MM.1S (cell line): ENCODE measurements around the gene PCMTD2.

Source experiments
- DNase-seq: peaks from one replicate; pipeline ENCODE4 v3.0.0-alpha.2; 2015
- H2AFZ ChIP-seq: fragments of 300-600 bp; sonication (generic); 2 replicates; pipeline ENCODE4 v1.6.0; 2016; ENCODE audit warnings: antibody characterized with exemption, low read length
- H3F3A ChIP-seq: fragments of 300-600 bp; sonication (generic); 2 replicates; pipeline ENCODE4 v1.6.1; 2016; ENCODE audit warnings: mild to moderate bottlenecking, antibody characterized with exemption, low read length, moderate library complexity, mixed read lengths; ENCODE audit not compliant: insufficient read depth
- H3K27ac ChIP-seq: fragments of 300-600 bp; sonication (generic); 2 replicates; pipeline ENCODE4 v1.5.1; 2016; ENCODE audit warnings: mild to moderate bottlenecking, low read length
- H3K27me3 ChIP-seq: fragments of 300-600 bp; sonication (generic); replicated peaks from 2 replicates; pipeline ENCODE4 v1.6.0; 2016; ENCODE audit warnings: low read length; ENCODE audit not compliant: insufficient read depth
- H3K36me3 ChIP-seq: fragments of 300-600 bp; sonication (generic); replicated peaks from 2 replicates; pipeline ENCODE4 v1.6.1; 2016; ENCODE audit warnings: mild to moderate bottlenecking, low read length, mixed read lengths; ENCODE audit not compliant: insufficient read depth
- H3K4me1 ChIP-seq: fragments of 300-600 bp; sonication (generic); 2 replicates; pipeline ENCODE4 v1.6.1; 2016; ENCODE audit warnings: low read length, mixed read lengths
- H3K4me2 ChIP-seq: fragments of 300-600 bp; sonication (generic); 2 replicates; pipeline ENCODE4 v1.6.0; 2016; ENCODE audit warnings: low read depth, low read length
- H3K4me3 ChIP-seq: fragments of 300-600 bp; sonication (generic); 2 replicates; pipeline ENCODE4 v1.5.1; 2016; ENCODE audit warnings: low read length, mixed read lengths
- H3K79me2 ChIP-seq: fragments of 300-600 bp; sonication (generic); 2 replicates; pipeline ENCODE4 v1.6.1; 2016; ENCODE audit warnings: mixed run types, low read length, mixed read lengths
- H3K9ac ChIP-seq: fragments of 300-600 bp; sonication (generic); 2 replicates; pipeline ENCODE4 v1.6.1; 2016; ENCODE audit warnings: low read length, mixed read lengths
- H3K9me2 ChIP-seq: fragments of 300-600 bp; sonication (generic); replicated peaks from 2 replicates; pipeline ENCODE4 v1.6.1; 2016; ENCODE audit warnings: mild to moderate bottlenecking, low read length, mixed read lengths; ENCODE audit not compliant: insufficient read depth
- H3K9me3 ChIP-seq: fragments of 300-600 bp; sonication (generic); replicated peaks from 2 replicates; pipeline ENCODE4 v1.6.1; 2016; ENCODE audit warnings: mild to moderate bottlenecking, low read length, mixed read lengths; ENCODE audit not compliant: insufficient read depth
- H4K20me1 ChIP-seq: fragments of 300-600 bp; sonication (generic); 2 replicates; pipeline ENCODE4 v1.6.1; 2016; ENCODE audit warnings: mild to moderate bottlenecking, low read length, moderate library complexity, mixed read lengths; ENCODE audit not compliant: insufficient read depth
- CTCF ChIP-seq: fragments of 300-600 bp; sonication (generic); IDR thresholded peaks from 2 replicates; pipeline ENCODE4 v1.5.1; 2016; ENCODE audit warnings: antibody characterized with exemption, low read length, mixed read lengths
- EZH2 ChIP-seq: fragments of 300-600 bp; sonication (generic); optimal IDR thresholded peaks from 2 replicates; pipeline ENCODE3; 2017; ENCODE audit warnings: low read depth, mild to moderate bottlenecking, antibody characterized with exemption, low read length, mixed read lengths
- EZH2phosphoT487 ChIP-seq: fragments of 300-600 bp; sonication (generic); IDR thresholded peaks from 2 replicates; pipeline ENCODE4 v1.6.1; 2018; ENCODE audit warnings: antibody characterized with exemption, low read length

Gene PCMTD2

GRCh38 chr20:64216910-64217309, 38.6 kb upstream of the PCMTD2 start:
- peaks cover 7% of the 10 kb centered on the region; the same call in 1 of the 2 replicates for H3K4me1 ChIP-seq
- TF ChIP-seq EZH2phosphoT487 (no peak), CTCF (no peak), EZH2 (no peak)
- H3K4me2 ChIP-seq = no peak overlapping the region
- no peaks in the 10 kb centered on the region for H4K20me1 ChIP-seq
- H3K36me3 ChIP-seq = no peaks in the 10 kb centered on the region
- H3K4me3 ChIP-seq = no peak overlapping the region
- H3K9me2 ChIP-seq = no peaks in the 10 kb centered on the region
- H3K9ac ChIP-seq = no peak overlapping the region
- no peak overlapping the region for H3K27ac ChIP-seq
- no peak for DNase-seq
- H3F3A ChIP-seq = no peaks in the 10 kb centered on the region
- no peak overlapping the region for H2AFZ ChIP-seq
- H3K27me3 ChIP-seq = peaks cover 98% of the 10 kb centered on the region
- no peaks in the 10 kb centered on the region for H3K9me3 ChIP-seq
- H3K79me2 ChIP-seq = no peaks in the 10 kb centered on the region

GRCh38 chr20:64217539-64218221, 37.9 kb upstream of the PCMTD2 start:
- peaks cover 7% of the 10 kb centered on the region; the same call in 1 of the 2 replicates for H3K4me1 ChIP-seq
- H3K9ac ChIP-seq = no peak overlapping the region
- TF ChIP-seq EZH2phosphoT487 (no peak), CTCF (no peak), EZH2 (no peak)
- no peak for DNase-seq
- H3K79me2 ChIP-seq = no peaks in the 10 kb centered on the region
- H3K9me3 ChIP-seq = no peaks in the 10 kb centered on the region
- no peaks in the 10 kb centered on the region for H4K20me1 ChIP-seq
- H3K27me3 ChIP-seq = peaks cover 100% of the 10 kb centered on the region
- H3K4me2 ChIP-seq = no peak overlapping the region
- no peak overlapping the region for H2AFZ ChIP-seq
- H3K4me3 ChIP-seq = no peak overlapping the region
- H3F3A ChIP-seq = no peaks in the 10 kb centered on the region
- no peaks in the 10 kb centered on the region for H3K9me2 ChIP-seq
- H3K27ac ChIP-seq = no peak overlapping the region
- no peaks in the 10 kb centered on the region for H3K36me3 ChIP-seq

GRCh38 chr20:64219202-64219601, 36.3 kb upstream of the PCMTD2 start:
- TF ChIP-seq EZH2phosphoT487 = no peak
- no peak for TF ChIP-seq CTCF
- H3K9ac ChIP-seq = no peak overlapping the region
- peak; percentile 12 for DNase-seq
- no peak overlapping the region for H2AFZ ChIP-seq
- H3K9me2 ChIP-seq = no peaks in the 10 kb centered on the region
- no peaks in the 10 kb centered on the region for H3K36me3 ChIP-seq
- H3K27ac ChIP-seq = no peak overlapping the region
- no peak overlapping the region for H3K4me3 ChIP-seq
- H3F3A ChIP-seq = no peaks in the 10 kb centered on the region
- no peaks in the 10 kb centered on the region for H3K9me3 ChIP-seq
- H3K27me3 ChIP-seq = peaks cover 100% of the 10 kb centered on the region
- no peaks in the 10 kb centered on the region for H4K20me1 ChIP-seq
- no peaks in the 10 kb centered on the region for H3K79me2 ChIP-seq
- peaks cover 7% of the 10 kb centered on the region; the same call in 1 of the 2 replicates for H3K4me1 ChIP-seq
- no peak overlapping the region for H3K4me2 ChIP-seq
